Measurements from ENCODE around the gene INPP5A. TPM values are rescaled to one million over a fixed set of nuclear protein-coding genes. Genes with fewer than 3 reads are reported as not detected.
A peak's percentile ranks its signal among the peaks of the same experiment; 100 is the strongest.

Gene INPP5A
- total RNA-seq, 1 donor from 2014 or later: 29.5 TPM

DNA sequence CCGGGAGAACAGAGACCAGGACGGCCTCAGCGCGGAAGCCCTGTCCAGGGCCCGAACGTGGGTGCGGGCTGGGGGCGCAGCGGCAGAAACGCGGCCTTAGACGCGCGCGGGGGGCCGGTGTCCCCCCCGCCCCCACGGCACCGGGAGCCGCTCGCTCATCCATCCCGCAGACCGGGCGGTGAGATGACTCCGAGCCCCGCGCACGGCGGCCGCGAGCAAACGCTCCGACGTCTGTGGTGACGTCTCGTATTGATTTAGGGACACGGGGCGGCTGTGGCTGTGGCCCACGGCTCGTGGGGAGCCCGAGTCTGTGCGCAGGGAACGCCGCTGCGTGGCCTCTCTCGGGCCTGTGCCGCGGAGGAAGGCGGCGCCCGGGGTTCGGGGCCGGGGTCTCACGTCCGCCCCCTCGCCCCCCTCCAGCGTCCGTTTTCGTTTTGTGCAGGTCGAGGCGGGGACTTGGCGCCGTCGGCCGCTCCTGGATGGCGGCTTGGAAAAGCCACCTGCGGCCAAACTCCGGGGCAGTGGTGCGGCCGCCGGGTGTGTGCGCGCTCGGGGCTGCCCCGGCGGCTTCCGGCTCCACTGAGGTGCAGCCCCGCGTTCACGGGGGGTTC lies 249.4 kb downstream of the INPP5A start:
- H3K27me3 ChIP-seq (ENCODE audit: control insufficient read depth, insufficient read depth, low read length): peaks cover 17% of the 10 kb centered on the region
- H3K4me3 ChIP-seq (ENCODE audit: low read depth, low read length): no peak overlapping the region
- no peak for TF ChIP-seq CTCF (IDR thresholded peaks at IDR 0.05; ENCODE audit: insufficient read depth, low read length, severe bottlenecking)
- no peaks in the 10 kb centered on the region for H3K36me3 ChIP-seq (ENCODE audit: control insufficient read depth, insufficient read depth, low read length)
- FAIRE-seq (no peak), DNase-seq (ENCODE audit: low read depth) (no peak)

GRCh38 chr10:132787495-132788179 lies 250.1 kb downstream of the INPP5A start:
- peaks cover 17% of the 10 kb centered on the region for H3K27me3 ChIP-seq (ENCODE audit: control insufficient read depth, insufficient read depth, low read length)
- no peak for TF ChIP-seq CTCF (IDR thresholded peaks at IDR 0.05; ENCODE audit: insufficient read depth, low read length, severe bottlenecking)
- no peak for FAIRE-seq
- no peak overlapping the region for H3K4me3 ChIP-seq (ENCODE audit: low read depth, low read length)
- no peak for DNase-seq (ENCODE audit: low read depth)
- no peaks in the 10 kb centered on the region for H3K36me3 ChIP-seq (ENCODE audit: control insufficient read depth, insufficient read depth, low read length)

GRCh38 chr10:132788180-132788830 lies 250.7 kb downstream of the INPP5A start:
- no peak for FAIRE-seq
- H3K4me3 ChIP-seq (ENCODE audit: low read depth, low read length): no peak overlapping the region
- no peaks in the 10 kb centered on the region for H3K36me3 ChIP-seq (ENCODE audit: control insufficient read depth, insufficient read depth, low read length)
- peak; percentile 25 for TF ChIP-seq CTCF (IDR thresholded peaks at IDR 0.05; ENCODE audit: insufficient read depth, low read length, severe bottlenecking)
- peaks cover 17% of the 10 kb centered on the region for H3K27me3 ChIP-seq (ENCODE audit: control insufficient read depth, insufficient read depth, low read length)
- DNase-seq (ENCODE audit: low read depth): no peak

DNA sequence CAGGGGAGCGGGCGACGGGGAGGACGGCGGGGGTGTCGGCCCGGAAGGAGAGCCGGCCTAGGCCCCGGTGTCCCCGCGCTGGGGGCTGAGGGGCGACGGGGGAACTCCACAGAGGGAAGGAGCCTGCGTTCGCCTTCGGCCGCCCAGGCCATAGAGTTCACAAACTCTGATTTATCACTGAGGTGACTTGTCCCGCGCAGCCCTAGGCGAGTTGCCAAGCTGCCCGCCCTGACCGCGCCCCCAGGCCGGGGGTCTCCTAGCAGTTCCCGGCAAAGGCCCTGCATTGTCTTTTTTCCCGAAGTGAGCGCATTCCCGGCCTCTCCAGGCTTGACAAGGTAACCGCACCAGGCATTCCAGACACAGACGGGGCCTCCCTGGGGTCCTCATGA lies 251.2 kb downstream of the INPP5A start:
- no peak for DNase-seq (ENCODE audit: low read depth)
- Histone ChIP-seq H3K27me3 (ENCODE audit: control insufficient read depth, insufficient read depth, low read length) (peaks cover 17% of the 10 kb centered on the region), H3K36me3 (ENCODE audit: control insufficient read depth, insufficient read depth, low read length) (no peaks in the 10 kb centered on the region), H3K4me3 (ENCODE audit: low read depth, low read length) (no peak overlapping the region)
- no peak for TF ChIP-seq CTCF (IDR thresholded peaks at IDR 0.05; ENCODE audit: insufficient read depth, low read length, severe bottlenecking)
- FAIRE-seq: no peak

DNA sequence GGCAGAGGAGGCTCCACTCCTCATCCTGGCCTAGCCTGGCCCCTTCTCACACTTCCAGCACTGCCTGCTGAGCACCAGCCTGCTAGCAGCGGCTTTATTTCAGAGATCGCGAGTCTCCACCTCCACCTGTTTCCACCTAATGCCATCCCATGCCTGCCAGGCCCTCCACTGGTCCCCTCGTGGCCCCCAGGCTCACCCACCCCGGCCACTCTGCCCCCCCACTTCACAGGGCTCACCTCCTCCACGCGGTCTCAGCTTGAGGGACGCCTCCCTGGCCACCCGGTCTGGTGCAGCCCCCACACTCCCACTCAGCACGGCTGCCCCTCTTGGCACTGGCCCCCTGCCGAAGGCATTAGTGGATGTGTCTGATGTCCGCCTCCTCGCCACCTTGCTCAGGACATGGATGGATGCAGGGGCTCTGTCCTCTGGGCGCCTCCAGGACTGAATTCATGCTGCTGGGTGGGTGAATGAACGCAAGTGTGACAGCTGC lies 252.1 kb downstream of the INPP5A start:
- Histone ChIP-seq H3K36me3 (ENCODE audit: control insufficient read depth, insufficient read depth, low read length) (no peaks in the 10 kb centered on the region), H3K27me3 (ENCODE audit: control insufficient read depth, insufficient read depth, low read length) (peaks cover 14% of the 10 kb centered on the region), H3K4me3 (ENCODE audit: low read depth, low read length) (no peak overlapping the region)
- TF ChIP-seq CTCF (IDR thresholded peaks at IDR 0.05; ENCODE audit: insufficient read depth, low read length, severe bottlenecking): no peak
- DNase-seq (ENCODE audit: low read depth) (no peak), FAIRE-seq (no peak)

All from bronchial epithelial cell (primary cell).